D721Med (cell line): ENCODE data around the gene PDE11A.

ENCODE experiments used
- DNase-seq: peaks from one replicate; pipeline ENCODE4 v3.0.0; 2011; ENCODE audit warnings: low spot score; ENCODE audit not compliant: insufficient read length
- FAIRE-seq: peaks from 2 replicates; lab custom pipeline; 2011; peaks lifted over from hg19 to GRCh38; lab: Jason Lieb, UNC
- CTCF ChIP-seq: IDR thresholded peaks from 2 replicates; pipeline ENCODE4 v1.5.1; 2012; ENCODE audit warnings: mild to moderate bottlenecking, control low read depth; ENCODE audit not compliant: insufficient read depth; ENCODE audit errors: missing control alignments

Gene PDE11A

GRCh38 chr2:177758591-177759371 is 313.8 kb downstream of the PDE11A start:
- peak; percentile 49 for TF ChIP-seq CTCF
- no peak for FAIRE-seq
- DNase-seq, result no peak

- FAIRE-seq (no peak), DNase-seq (no peak)
- TF ChIP-seq CTCF, result no peak
Observed at GRCh38 chr2:177756336-177756735, 316.2 kb downstream of the PDE11A start.

GRCh38 chr2:177754492-177754873 is 318.1 kb downstream of the PDE11A start:
- DNase-seq (no peak), FAIRE-seq (no peak)

GRCh38 chr2:177753682-177754491 is 318.7 kb downstream of the PDE11A start:
- FAIRE-seq (no peak), DNase-seq (no peak)
- no peak for TF ChIP-seq CTCF

More at GRCh38 chr2:177754492-177754873, 318.1 kb downstream of the PDE11A start:
- no peak for TF ChIP-seq CTCF

GRCh38 chr2:177748360-177748759 is 324.2 kb downstream of the PDE11A start:
- FAIRE-seq (no peak), DNase-seq (no peak)
- TF ChIP-seq CTCF, result no peak

- DNase-seq (no peak), FAIRE-seq (no peak)
- TF ChIP-seq CTCF, result no peak
Observed at GRCh38 chr2:177747384-177747783, 325.2 kb downstream of the PDE11A start.
